ENCODE measurements around the gene AAMP.

The AAMP gene

GRCh38 chr2:218291318-218292047, 21.5 kb upstream of the AAMP start:
- Histone ChIP-seq H3K79me2 (ENCODE audit: insufficient read depth, low read length) (no peaks in the 10 kb centered on the region), H3K36me3 (ENCODE audit: low read length) (no peaks in the 10 kb centered on the region), H3K9ac (ENCODE audit: low read length) (no peak overlapping the region), H2AFZ (ENCODE audit: low read depth, low read length, severe bottlenecking) (no peak overlapping the region), H3F3A (ENCODE audit: insufficient read depth) (no peaks in the 10 kb centered on the region), H3K27ac (ENCODE audit: low read depth, low read length) (no peak overlapping the region), H3K4me3 (ENCODE audit: insufficient read depth, low read length, poor library complexity, severe bottlenecking) (no peak overlapping the region), H3K9me3 (ENCODE audit: insufficient read depth, low read length) (no peaks in the 10 kb centered on the region), H4K20me1 (ENCODE audit: low read depth, low read length) (no peaks in the 10 kb centered on the region), H3K9me2 (replicated peaks; ENCODE audit: insufficient read depth, low read length) (no peaks in the 10 kb centered on the region), H3K27me3 (ENCODE audit: low read length) (no peaks in the 10 kb centered on the region), H3K4me2 (ENCODE audit: low read depth, low read length, poor library complexity, severe bottlenecking) (peak overlapping the region; percentile 23)
- TF ChIP-seq CTCF (IDR thresholded peaks at IDR 0.05; ENCODE audit: insufficient read depth, low read length, poor library complexity, severe bottlenecking) (no peak), EZH2phosphoT487 (conservative IDR thresholded peaks at IDR 0.05; ENCODE audit: low read length) (no peak)

GRCh38 chr2:218290316-218291261, 20.7 kb upstream of the AAMP start:
- no peaks in the 10 kb centered on the region for H3K36me3 ChIP-seq (ENCODE audit: low read length)
- H2AFZ ChIP-seq (ENCODE audit: low read depth, low read length, severe bottlenecking), result no peak overlapping the region
- H4K20me1 ChIP-seq (ENCODE audit: low read depth, low read length), result no peaks in the 10 kb centered on the region
- H3K9me3 ChIP-seq (ENCODE audit: insufficient read depth, low read length), result no peaks in the 10 kb centered on the region
- no peaks in the 10 kb centered on the region for H3K79me2 ChIP-seq (ENCODE audit: insufficient read depth, low read length)
- no peak overlapping the region for H3K9ac ChIP-seq (ENCODE audit: low read length)
- peak overlapping the region; percentile 23 for H3K4me2 ChIP-seq (ENCODE audit: low read depth, low read length, poor library complexity, severe bottlenecking)
- no peak overlapping the region for H3K4me3 ChIP-seq (ENCODE audit: insufficient read depth, low read length, poor library complexity, severe bottlenecking)
- no peak overlapping the region for H3K27ac ChIP-seq (ENCODE audit: low read depth, low read length)
- H3K9me2 ChIP-seq (replicated peaks; ENCODE audit: insufficient read depth, low read length), result no peaks in the 10 kb centered on the region
- no peaks in the 10 kb centered on the region for H3F3A ChIP-seq (ENCODE audit: insufficient read depth)
- TF ChIP-seq CTCF (IDR thresholded peaks at IDR 0.05; ENCODE audit: insufficient read depth, low read length, poor library complexity, severe bottlenecking) (no peak), EZH2phosphoT487 (conservative IDR thresholded peaks at IDR 0.05; ENCODE audit: low read length) (no peak)
- no peaks in the 10 kb centered on the region for H3K27me3 ChIP-seq (ENCODE audit: low read length)

GRCh38 chr2:218289639-218290315, 19.8 kb upstream of the AAMP start:
- Histone ChIP-seq H3K4me2 (ENCODE audit: low read depth, low read length, poor library complexity, severe bottlenecking) (no peak overlapping the region), H3K9me2 (replicated peaks; ENCODE audit: insufficient read depth, low read length) (no peaks in the 10 kb centered on the region), H3F3A (ENCODE audit: insufficient read depth) (no peaks in the 10 kb centered on the region), H3K4me3 (ENCODE audit: insufficient read depth, low read length, poor library complexity, severe bottlenecking) (no peak overlapping the region), H3K36me3 (ENCODE audit: low read length) (no peaks in the 10 kb centered on the region), H3K27ac (ENCODE audit: low read depth, low read length) (no peak overlapping the region), H3K79me2 (ENCODE audit: insufficient read depth, low read length) (no peaks in the 10 kb centered on the region), H3K9ac (ENCODE audit: low read length) (no peak overlapping the region), H2AFZ (ENCODE audit: low read depth, low read length, severe bottlenecking) (no peak overlapping the region), H4K20me1 (ENCODE audit: low read depth, low read length) (no peaks in the 10 kb centered on the region), H3K27me3 (ENCODE audit: low read length) (no peaks in the 10 kb centered on the region), H3K9me3 (ENCODE audit: insufficient read depth, low read length) (no peaks in the 10 kb centered on the region)
- TF ChIP-seq CTCF (IDR thresholded peaks at IDR 0.05; ENCODE audit: insufficient read depth, low read length, poor library complexity, severe bottlenecking) (no peak), EZH2phosphoT487 (conservative IDR thresholded peaks at IDR 0.05; ENCODE audit: low read length) (no peak)

Measured in SU-DHL-6 (cell line).